Fibroblast of skin of back (primary cell): ENCODE results near the gene CEP350.
A peak's percentile ranks its signal among the peaks of the same experiment; 100 is the strongest.
"Not testable (repeated sequence)": the region's sequence is repeated elsewhere in the genome, so short reads cannot be mapped to it uniquely, and the experiment has no call there.

Experiments used
- DNase-seq: peaks from one replicate; pipeline ENCODE4 v3.0.0-alpha.2; 2013

Gene CEP350

DNA sequence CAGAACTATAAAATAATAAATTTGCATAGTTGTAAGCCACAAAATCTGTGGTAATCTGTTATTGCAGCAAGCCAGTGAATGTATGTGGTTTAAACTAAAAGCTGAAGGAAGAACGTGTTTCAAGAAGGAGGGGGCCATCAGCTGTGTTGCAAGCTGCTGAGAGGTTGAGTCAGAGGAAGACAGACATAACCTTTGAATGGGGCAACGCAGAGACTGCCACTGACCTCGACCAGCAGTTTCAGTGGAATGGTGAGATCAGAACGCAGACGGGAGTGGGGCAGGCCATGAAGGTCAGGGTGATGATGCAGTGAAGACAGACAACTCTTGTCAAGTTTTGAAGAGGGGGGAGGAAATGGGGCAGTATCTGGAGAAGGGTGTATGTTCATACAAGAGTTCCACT lies 176.9 kb downstream of the CEP350 start:
- DNase-seq, result peak; percentile 90

- DNase-seq, result no peak
Measured at GRCh38 chr1:180133193-180133592, 178.6 kb downstream of the CEP350 start.

- DNase-seq, result not testable (repeated sequence)
Measured at GRCh38 chr1:180133688-180134087, 179.1 kb downstream of the CEP350 start.

DNA sequence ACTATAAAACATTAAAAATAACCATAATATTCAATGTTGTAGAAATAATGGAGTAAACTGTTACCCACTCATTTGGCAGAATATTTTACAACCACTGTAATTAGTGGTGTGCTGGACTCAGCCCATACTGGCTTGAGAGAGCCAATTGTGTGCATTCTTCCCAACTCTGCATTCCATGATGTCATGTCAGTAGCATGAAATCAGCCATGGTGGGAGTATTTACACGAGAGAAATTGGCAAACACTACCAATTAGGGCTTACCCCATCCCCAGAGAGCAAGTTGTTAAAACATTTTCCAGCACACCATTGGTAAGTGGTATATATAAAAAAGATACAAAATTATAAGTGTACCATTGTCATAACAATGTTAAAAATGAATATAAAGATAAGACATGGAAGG lies 180.9 kb downstream of the CEP350 start:
- peak; percentile 42 for DNase-seq

- DNase-seq, result peak; percentile 27
Measured at GRCh38 chr1:180136331-180136967, 181.8 kb downstream of the CEP350 start.

DNA sequence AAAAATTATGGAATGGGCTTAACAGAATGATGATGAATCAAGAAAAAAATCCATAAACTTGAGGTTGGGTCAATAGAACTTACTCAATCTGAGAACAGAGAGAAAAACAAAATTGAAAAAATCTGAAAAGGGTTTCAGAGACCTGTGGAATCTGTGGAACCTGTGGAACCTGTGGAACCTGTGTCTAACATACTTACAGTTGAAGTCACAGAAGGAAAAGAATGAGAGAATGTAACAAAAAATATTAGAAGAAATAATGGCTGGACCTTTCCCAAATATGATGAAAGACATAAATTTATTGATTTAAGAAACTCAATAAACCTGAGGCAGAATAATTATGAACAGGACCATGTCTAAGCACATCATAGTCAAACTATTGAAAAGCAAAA lies 182.4 kb downstream of the CEP350 start:
- no peak for DNase-seq

DNA sequence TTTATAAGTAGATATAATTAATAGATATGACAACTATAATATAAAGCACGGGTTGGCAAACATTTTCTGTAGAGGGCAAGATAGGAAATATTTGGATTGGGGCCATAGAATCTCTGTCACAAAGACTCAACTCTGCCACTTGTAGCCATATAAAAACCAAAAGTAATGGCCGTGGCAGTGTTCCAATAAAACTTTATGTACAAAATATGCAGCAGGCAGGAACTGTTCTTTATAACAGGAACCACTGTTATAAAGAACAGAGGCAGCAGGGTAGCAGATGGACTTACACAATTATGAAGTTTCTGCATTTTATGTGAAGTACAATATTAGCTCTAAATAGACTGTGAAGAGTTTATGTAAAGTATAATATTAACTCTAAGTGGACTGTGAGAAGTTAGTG lies 183.2 kb downstream of the CEP350 start:
- no peak for DNase-seq

- no peak for DNase-seq
Measured at GRCh38 chr1:180141381-180141934, 186.8 kb downstream of the CEP350 start.

- no peak for DNase-seq
Measured at GRCh38 chr1:180143359-180143758, 188.7 kb downstream of the CEP350 start.

DNA sequence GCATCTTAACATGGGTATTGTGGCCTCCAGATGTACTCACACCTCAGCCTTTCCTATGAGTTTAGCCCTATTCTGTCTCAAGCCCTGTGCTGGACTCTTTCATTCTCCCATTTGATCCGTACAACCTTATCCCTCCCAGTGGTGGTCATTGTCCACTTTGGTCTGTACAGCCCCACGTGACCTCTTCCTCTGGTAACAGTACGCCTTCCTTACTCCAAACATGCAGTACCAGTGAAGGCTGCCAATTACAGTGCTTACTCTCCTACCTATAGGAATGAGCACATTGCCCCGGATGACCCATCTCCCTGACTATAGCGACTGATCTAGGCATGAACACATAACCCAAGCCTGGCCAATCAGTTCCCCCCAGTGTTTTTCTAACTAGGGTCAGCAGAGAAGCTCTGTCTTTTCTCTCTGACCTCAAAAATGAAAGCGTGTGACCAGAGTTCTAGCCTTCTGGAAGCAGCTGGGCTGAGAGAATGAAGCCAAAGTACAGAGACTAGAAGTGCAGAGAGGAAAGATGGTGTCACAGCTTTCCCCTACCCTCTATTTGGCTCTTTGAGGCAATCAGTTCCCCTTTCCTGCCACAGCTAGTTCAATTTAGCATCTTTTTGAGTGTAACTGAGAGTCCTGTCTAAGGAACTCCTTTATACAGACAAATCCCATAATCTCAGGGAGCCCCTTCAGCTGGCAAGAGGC lies 190.2 kb downstream of the CEP350 start:
- DNase-seq, result no peak

GRCh38 chr1:180145446-180145845 lies 190.8 kb downstream of the CEP350 start:
- DNase-seq, result no peak

DNA sequence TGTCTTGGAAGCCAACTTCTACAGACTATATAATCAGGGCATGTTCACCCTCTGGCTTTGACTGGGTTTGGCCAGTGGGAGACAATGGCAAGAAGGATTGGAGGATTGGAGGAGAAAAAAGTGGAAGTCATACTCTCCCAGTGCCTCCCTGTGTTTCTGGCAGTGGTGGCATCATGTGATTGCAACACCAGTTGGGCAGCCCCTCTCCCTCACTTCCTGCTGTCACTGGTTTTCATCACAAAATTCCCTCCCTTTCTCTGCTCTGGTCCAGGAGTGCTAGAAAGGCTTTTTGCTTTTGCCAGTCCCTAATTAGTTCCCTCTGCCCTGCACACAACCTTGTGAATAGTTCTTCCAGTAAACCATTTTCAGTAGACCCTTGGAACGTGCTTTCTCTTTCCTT lies 196.4 kb downstream of the CEP350 start:
- DNase-seq, result peak; percentile 48

DNA sequence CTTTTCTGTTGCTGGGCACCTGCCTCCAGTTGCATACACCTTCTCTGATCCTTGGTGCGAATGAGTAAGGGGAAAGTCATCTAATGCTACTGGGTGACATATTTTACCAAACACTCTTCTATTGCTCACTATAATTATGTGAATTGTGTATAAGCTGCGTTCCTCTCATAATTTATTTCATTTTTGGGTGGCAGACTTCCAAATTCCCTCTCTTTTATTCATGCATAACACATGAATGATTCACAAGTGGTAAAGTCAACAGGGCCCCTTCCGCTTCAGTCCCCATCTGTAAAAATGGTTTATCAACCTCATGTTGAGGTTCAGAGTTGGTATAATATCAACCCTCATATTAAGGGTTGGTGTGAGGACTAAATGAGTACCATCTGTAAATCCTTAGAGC lies 196.9 kb downstream of the CEP350 start:
- peak; percentile 98 for DNase-seq

DNA sequence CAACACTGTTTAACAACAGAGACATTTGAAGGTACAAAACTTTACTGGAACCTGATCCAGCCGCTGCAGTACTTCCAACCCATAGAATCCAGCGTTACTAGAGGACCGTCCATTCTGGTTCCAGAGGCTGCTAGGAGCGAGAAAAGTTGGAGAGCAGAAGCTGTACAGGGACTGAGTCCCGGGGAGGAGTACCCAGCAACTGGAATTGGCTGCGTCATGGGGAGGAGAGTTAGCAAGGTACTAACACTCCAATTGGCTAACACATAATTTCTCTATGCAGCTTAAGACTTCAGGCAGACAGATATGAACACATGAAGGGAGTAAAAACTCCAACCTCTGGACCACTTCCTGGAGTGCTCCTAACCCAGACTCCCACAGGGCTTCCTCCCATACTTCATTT lies 198.0 kb downstream of the CEP350 start:
- no peak for DNase-seq

GRCh38 chr1:180153032-180153431 lies 198.4 kb downstream of the CEP350 start:
- no peak for DNase-seq

- no peak for DNase-seq
Measured at GRCh38 chr1:180154003-180154324, 199.4 kb downstream of the CEP350 start.

- peak; percentile 88 for DNase-seq
Measured at GRCh38 chr1:180154325-180155181, 199.9 kb downstream of the CEP350 start, which contains the start of gene QSOX1. Gene QSOX1 (plus strand): TSS chr1:180154869. CDS start chr1:180154908, 39 bp downstream.

GRCh38 chr1:180155182-180155682 lies 200.6 kb downstream of the CEP350 start:
- DNase-seq, result no peak

DNA sequence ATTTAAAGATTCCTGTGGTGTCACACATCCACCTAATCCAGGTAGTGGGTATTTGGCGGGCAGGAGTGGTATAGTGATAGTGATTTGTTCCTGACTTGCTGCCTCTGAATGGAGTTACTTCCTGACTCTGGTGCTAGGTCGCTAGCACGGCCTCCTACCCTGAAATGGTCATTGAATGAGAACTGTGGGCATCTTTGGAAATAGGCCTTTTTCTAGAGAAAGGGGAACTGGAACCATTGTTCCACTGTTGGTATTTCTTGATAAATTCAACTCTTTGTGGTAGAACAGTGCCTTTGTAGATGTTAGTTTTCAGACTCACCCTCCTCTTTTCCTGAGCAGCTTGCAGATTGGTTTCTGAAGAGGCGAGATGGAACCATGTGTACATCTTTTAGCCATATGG lies 201.6 kb downstream of the CEP350 start:
- DNase-seq, result no peak

GRCh38 chr1:180156631-180157091 lies 202.1 kb downstream of the CEP350 start:
- DNase-seq, result peak; percentile 83

DNA sequence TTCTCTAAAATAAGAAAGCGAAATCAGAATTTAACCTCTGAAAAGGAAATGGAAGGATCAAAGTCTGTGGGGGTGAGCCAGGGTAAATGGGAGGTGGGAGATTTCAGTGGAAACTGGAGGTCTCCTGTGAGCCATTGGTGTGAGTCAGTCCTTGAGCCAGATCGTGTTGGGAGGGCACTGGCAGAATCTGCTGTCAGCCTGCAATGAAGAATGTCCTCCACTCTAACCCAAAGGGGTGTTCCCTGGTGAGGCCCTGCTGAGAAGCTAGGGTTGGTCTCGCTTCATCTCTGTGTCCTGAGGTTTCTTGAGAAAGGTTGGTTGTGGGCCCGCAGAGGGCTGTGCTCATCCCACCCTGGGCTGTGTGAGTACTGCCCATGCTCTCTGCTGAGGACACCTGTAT lies 202.5 kb downstream of the CEP350 start:
- DNase-seq, result peak; percentile 78

DNA sequence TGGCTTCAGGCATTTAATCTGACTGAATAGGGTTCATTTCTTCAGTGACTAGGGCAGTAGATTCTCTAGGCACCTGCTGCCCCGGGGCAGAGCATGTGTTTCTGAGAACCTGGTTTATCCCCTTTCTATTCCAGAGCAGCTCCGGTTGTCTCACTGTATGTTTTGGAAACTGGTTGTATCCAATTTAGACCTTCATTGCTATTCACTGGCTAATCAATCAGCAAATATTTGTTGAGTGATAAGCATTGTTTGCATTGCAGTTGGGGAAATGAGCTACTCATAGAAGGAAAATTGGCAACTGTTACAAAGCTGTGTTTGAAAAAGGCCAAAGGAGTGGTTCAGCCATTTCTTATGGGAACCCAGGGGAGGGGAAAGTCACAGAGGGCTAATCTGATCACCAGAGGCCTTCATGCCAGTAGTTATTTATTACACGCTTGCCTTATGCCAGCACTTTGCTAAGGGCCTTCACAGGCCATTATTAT lies 203.0 kb downstream of the CEP350 start:
- DNase-seq, result peak; percentile 23
